BJ (cell line): ENCODE measurements around the gene LHFPL2. TPM values are rescaled to one million over a fixed set of nuclear protein-coding genes. Genes with fewer than 3 reads are reported as not detected.

Experiments
- CTCF ChIA-PET: fragments of 350-600 bp; formaldehyde crosslinking; extraction: SDS; loops from one replicate; lab custom pipeline; 2021; ENCODE audit warnings: antibody characterized with exemption, inconsistent platforms; lab: Yijun Ruan, JAX
- POLR2A ChIA-PET: fragments of 300-600 bp; sonication (Branson Sonifier 250); formaldehyde crosslinking; extraction: SDS; loops from one replicate; lab custom pipeline; 2021; ENCODE audit warnings: antibody characterized with exemption; lab: Charles Lee
- DNase-seq: peaks from one replicate; pipeline ENCODE4 v3.0.0-alpha.2; 2011; ENCODE audit warnings: low read depth
- H3K27me3 ChIP-seq: 2 replicates; pipeline ENCODE4 v1.6.0; 2011; ENCODE audit warnings: low read length; ENCODE audit not compliant: control insufficient read depth, insufficient read depth
- H3K36me3 ChIP-seq: 2 replicates; pipeline ENCODE4 v1.5.1; 2011; ENCODE audit warnings: low read length; ENCODE audit not compliant: control insufficient read depth, insufficient read depth
- H3K4me3 ChIP-seq: 2 replicates; pipeline ENCODE4 v1.5.1; 2011; ENCODE audit warnings: low read depth, mild to moderate bottlenecking, control low read depth, low read length
- polyA plus RNA-seq: library from polyadenylated mRNA; depleted of rRNA; stranded (reverse); fragments of >200 nt; gene quantifications from 2 replicates; pipeline ENCODE4 v1.2.3, GENCODE V29; 2011
- TF ChIP-seq, protein P1 (sequence below): IDR thresholded peaks from 2 replicates; pipeline ENCODE4 v1.5.1; 2011; ENCODE audit warnings: low read depth, mild to moderate bottlenecking, control low read depth, inconsistent platforms, low read length, moderate library complexity; ENCODE audit not compliant: insufficient read depth

The LHFPL2 gene
- polyA plus RNA-seq, 1 experiment, result 4.4 TPM

DNA sequence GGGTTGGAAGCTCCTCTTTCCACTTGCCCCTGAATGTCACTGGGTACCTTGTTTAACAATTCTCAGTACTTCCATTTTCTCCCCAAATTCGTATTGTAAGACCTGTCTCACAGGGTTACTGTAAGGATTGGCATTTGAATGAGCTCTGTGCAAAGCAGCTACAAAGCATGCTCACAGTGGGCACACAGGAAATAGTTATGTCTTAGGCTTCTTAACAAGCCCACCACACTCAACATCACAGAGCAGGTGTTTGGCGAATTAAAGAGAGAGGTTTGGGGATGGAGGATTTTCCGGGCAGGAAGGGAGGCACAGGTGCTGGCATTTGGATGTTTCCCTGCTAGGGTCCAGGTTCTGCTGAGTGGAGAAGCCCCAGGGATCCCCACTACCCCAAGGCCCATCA, 17.0 kb upstream of the LHFPL2 start:
- POLR2A ChIA-PET, result no interaction called here
- CTCF ChIA-PET, result interaction anchor here (1.5 to 1.6 kb wide), 2 partner anchors 13 to 16 kb away, joined by 3 to 4 read pairs; no protein-coding TSS in a partner anchor
- no peaks in the 10 kb centered on the region for H3K27me3 ChIP-seq
- TF ChIP-seq, protein P1, sequence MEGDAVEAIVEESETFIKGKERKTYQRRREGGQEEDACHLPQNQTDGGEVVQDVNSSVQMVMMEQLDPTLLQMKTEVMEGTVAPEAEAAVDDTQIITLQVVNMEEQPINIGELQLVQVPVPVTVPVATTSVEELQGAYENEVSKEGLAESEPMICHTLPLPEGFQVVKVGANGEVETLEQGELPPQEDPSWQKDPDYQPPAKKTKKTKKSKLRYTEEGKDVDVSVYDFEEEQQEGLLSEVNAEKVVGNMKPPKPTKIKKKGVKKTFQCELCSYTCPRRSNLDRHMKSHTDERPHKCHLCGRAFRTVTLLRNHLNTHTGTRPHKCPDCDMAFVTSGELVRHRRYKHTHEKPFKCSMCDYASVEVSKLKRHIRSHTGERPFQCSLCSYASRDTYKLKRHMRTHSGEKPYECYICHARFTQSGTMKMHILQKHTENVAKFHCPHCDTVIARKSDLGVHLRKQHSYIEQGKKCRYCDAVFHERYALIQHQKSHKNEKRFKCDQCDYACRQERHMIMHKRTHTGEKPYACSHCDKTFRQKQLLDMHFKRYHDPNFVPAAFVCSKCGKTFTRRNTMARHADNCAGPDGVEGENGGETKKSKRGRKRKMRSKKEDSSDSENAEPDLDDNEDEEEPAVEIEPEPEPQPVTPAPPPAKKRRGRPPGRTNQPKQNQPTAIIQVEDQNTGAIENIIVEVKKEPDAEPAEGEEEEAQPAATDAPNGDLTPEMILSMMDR, result no peak
- H3K4me3 ChIP-seq, result no peak overlapping the region
- no peaks in the 10 kb centered on the region for H3K36me3 ChIP-seq
- no peak for DNase-seq

DNA sequence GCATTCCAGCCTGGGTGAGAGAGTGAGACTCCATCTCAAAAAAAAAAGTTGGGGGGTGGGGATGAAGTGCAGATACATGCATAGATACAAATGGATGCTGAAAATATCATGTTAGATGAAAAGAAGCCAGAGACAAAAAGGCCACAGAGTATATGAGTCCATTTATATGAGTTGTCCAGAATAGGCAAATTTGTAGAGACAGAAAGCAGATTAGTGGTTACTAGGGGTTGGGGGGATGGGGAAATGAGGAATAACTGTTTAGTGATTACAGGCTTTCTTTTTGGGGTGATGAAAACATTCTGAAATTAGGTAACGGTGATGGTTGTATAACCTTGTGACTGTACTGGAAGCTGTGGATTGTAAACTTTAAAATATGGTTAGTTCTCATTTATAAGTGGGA, 13.8 kb upstream of the LHFPL2 start:
- DNase-seq, result no peak
- POLR2A ChIA-PET, result interaction anchor here (0.6 kb wide), 1 partner anchor 144 kb away, joined by 3 read pairs; no protein-coding TSS in a partner anchor
- CTCF ChIA-PET, result interaction anchor here (1.7 kb wide), 1 partner anchor 8 kb away, joined by 4 read pairs; no protein-coding TSS in a partner anchor
- H3K4me3 ChIP-seq, result no peak overlapping the region
- H3K36me3 ChIP-seq, result no peaks in the 10 kb centered on the region
- H3K27me3 ChIP-seq, result no peaks in the 10 kb centered on the region
- TF ChIP-seq, protein P1, result no peak

DNA sequence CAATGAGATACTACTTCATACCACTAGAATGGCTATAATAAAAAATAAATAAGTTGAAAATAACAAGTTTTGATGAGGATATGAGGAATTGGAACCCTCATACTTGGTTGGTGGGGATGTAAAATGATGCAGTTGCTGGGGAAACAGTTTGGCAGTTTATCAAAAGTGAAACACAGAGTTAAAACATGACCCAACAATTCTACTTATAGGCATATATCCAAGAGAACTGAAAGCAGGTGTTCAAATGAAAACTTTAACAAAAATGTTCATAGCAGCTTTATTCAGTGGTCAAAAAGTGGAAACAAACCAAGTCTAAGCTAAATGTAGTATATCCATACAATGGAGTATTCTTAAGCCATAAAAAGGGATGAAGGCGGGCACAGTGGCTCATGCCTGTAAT, 13.1 kb upstream of the LHFPL2 start:
- ChIA-PET POLR2A (no interaction called here), CTCF (interaction anchor here (1.7 kb wide), 1 partner anchor 8 kb away, joined by 4 read pairs; no protein-coding TSS in a partner anchor)
- Histone ChIP-seq H3K27me3 (no peaks in the 10 kb centered on the region), H3K4me3 (no peak overlapping the region), H3K36me3 (no peaks in the 10 kb centered on the region)
- TF ChIP-seq, protein P1, result no peak
- DNase-seq, result no peak

DNA sequence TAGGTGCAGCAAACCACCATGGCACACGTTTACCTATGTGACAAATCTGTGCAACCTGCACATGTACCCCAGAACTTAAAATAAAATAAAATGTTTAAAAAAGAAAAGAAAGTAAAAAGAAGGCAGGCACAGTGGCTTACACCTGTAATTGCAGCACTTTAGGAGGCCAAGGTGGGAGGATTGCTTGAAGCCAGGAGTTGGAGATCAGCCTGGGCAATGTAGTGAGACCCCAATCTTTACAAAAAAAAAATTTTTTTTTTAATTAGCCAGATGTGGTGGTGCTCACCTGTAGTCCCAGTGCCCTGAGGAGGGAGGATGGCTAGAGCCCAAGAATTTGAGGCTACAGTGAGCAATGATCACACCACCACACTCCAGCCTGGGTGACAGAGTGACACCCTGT, 12.5 kb upstream of the LHFPL2 start:
- no peaks in the 10 kb centered on the region for H3K27me3 ChIP-seq
- TF ChIP-seq, protein P1, result no peak
- no peak overlapping the region for H3K4me3 ChIP-seq
- ChIA-PET CTCF (no interaction called here), POLR2A (no interaction called here)
- H3K36me3 ChIP-seq, result no peaks in the 10 kb centered on the region
- DNase-seq, result no peak

DNA sequence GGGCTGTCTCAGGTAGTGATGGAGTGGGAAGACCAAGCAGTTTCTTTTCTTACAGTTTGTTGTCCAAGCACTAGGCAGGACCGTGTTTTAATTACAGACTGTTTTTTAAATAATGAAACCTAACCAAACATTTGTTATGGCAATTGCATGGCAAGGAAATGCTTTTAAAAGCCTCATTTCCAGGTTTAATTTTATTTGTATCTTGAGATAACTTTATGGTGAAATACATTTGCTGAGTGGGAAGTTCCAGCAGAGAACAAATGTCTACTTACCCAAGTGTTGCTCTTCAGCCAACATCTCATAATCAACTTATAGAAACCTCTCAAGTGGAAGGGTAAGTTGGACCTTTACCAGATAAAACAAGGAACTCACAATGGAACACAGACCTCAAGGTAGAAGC, 11.8 kb upstream of the LHFPL2 start:
- TF ChIP-seq, protein P1, result no peak
- ChIA-PET CTCF (no interaction called here), POLR2A (no interaction called here)
- Histone ChIP-seq H3K4me3 (no peak overlapping the region), H3K36me3 (no peaks in the 10 kb centered on the region), H3K27me3 (no peaks in the 10 kb centered on the region)
- no peak for DNase-seq
